HepG2 (cell line): ENCODE measurements around the gene ALDH3A2. TPM values are rescaled to one million over a fixed set of nuclear protein-coding genes. Genes with fewer than 3 reads are reported as not detected.

ENCODE experiments used
- CEBPB ChIP-seq: IDR thresholded peaks from 2 replicates; pipeline ENCODE4 v1.6.1; 2011; ENCODE audit warnings: low read depth, low read length, improper control_type of control experiment, borderline replicate concordance
- CEBPG ChIP-seq: IDR thresholded peaks from 2 replicates; pipeline ENCODE4 v1.6.1; 2016
- CENPT ChIP-seq: sonication (generic); formaldehyde crosslinking; IDR thresholded peaks from 2 replicates; pipeline ENCODE4 v1.8.0; 2022; ENCODE audit warnings: low read depth, mild to moderate bottlenecking, moderate library complexity, missing genetic modification reagents
- CERS6 ChIP-seq: sonication (generic); formaldehyde crosslinking; IDR thresholded peaks from 2 replicates; pipeline ENCODE4 v1.5.0; 2020; ENCODE audit warnings: missing genetic modification reagents
- HDAC1 ChIP-seq: sonication (generic); formaldehyde crosslinking; IDR thresholded peaks from 2 replicates; pipeline ENCODE4 v1.5.1; 2020; ENCODE audit warnings: mild to moderate bottlenecking, missing genetic modification reagents
- HMGA1 ChIP-seq: sonication (generic); formaldehyde crosslinking; conservative IDR thresholded peaks from 2 replicates; pipeline ENCODE4 v1.4.0; 2020; ENCODE audit warnings: missing genetic modification reagents
- ISX ChIP-seq: sonication (generic); formaldehyde crosslinking; conservative IDR thresholded peaks from 2 replicates; pipeline ENCODE4 v1.5.0; 2020; ENCODE audit warnings: missing genetic modification reagents
- PCBP1 ChIP-seq: fragments of 200-400 bp; formaldehyde crosslinking; IDR thresholded peaks from 2 replicates; pipeline ENCODE4 v1.6.1; 2017; ENCODE audit warnings: mild to moderate bottlenecking, low read depth, low read length, borderline replicate concordance
- RAD21 ChIP-seq: fragments of 450-650 bp; formaldehyde crosslinking; IDR thresholded peaks from 2 replicates; pipeline ENCODE4 v1.5.0; 2020; ENCODE audit warnings: mild to moderate bottlenecking
- TFAP4 ChIP-seq: sonication (generic); IDR thresholded peaks from 2 replicates; pipeline ENCODE4 v1.6.1; 2016; ENCODE audit warnings: low read depth, borderline replicate concordance
- THAP11 ChIP-seq: IDR thresholded peaks from 2 replicates; pipeline ENCODE4 v1.6.1; 2016; ENCODE audit warnings: missing biosample characterization, missing genetic modification reagents
- TOE1 ChIP-seq: sonication (generic); formaldehyde crosslinking; IDR thresholded peaks from 2 replicates; pipeline ENCODE4 v1.4.0; 2020; ENCODE audit warnings: mild to moderate bottlenecking, missing genetic modification reagents
- YEATS4 ChIP-seq: sonication (generic); formaldehyde crosslinking; IDR thresholded peaks from 2 replicates; pipeline ENCODE4 v1.4.0; 2020; ENCODE audit warnings: missing genetic modification reagents, borderline replicate concordance
- ZNF274 ChIP-seq: sonication (generic); formaldehyde crosslinking; IDR thresholded peaks from 2 replicates; pipeline ENCODE4 v1.5.1; 2020; ENCODE audit warnings: mild to moderate bottlenecking, missing genetic modification reagents
- ZNF326 ChIP-seq: sonication (generic); formaldehyde crosslinking; IDR thresholded peaks from 2 replicates; pipeline ENCODE4 v1.4.0; 2020; ENCODE audit warnings: missing genetic modification reagents, borderline replicate concordance
- ZNF569 ChIP-seq: sonication (generic); formaldehyde crosslinking; IDR thresholded peaks from 2 replicates; pipeline ENCODE4 v1.5.0; 2020; ENCODE audit warnings: mild to moderate bottlenecking, missing genetic modification reagents, moderate library complexity, borderline replicate concordance
- ZNF766 ChIP-seq: sonication (generic); formaldehyde crosslinking; IDR thresholded peaks from 2 replicates; pipeline ENCODE4 v1.5.0; 2020; ENCODE audit warnings: missing genetic modification reagents, borderline replicate concordance
- ZNF850 ChIP-seq: sonication (generic); formaldehyde crosslinking; conservative IDR thresholded peaks from 2 replicates; pipeline ENCODE4 v1.9.0; 2021; ENCODE audit warnings: mild to moderate bottlenecking, missing genetic modification reagents
- polyA plus RNA-seq, 8 experiments: library from polyadenylated mRNA; depleted of rRNA in 3 of 8; stranded (reverse) in 7 of 8; unstranded in 1 of 8; fragments of >200 nt; fragmentation: Illumina TruSeq in 4 of 8; extraction: Trizol in 4 of 8; gene quantifications; 2 replicates each; pipeline versions ENCODE4 v1.2.1 to v1.2.3, GENCODE V29; 2011 to 2016; ENCODE audit warnings: low read depth in 4 of 8, missing spikeins in 1 of 8, mixed read lengths in 1 of 8; ENCODE audit not compliant: insufficient read depth in 1 of 8
- total RNA-seq, 5 experiments: library from RNA; depleted of rRNA; stranded (reverse); fragments of >200 nt; fragmentation: Illumina TruSeq; extraction: Trizol; gene quantifications; 2 replicates each; pipeline ENCODE4 v1.2.3, GENCODE V29; 2016; ENCODE audit warnings: low read depth in 1 of 5
- TF ChIP-seq, protein P1 (sequence below): sonication (generic); formaldehyde crosslinking; IDR thresholded peaks from 2 replicates; pipeline ENCODE4 v1.4.0; 2020; ENCODE audit warnings: missing genetic modification reagents
- TF ChIP-seq, protein P2 (sequence below), 2 experiments: sonication (generic) in 1 of 2; formaldehyde crosslinking in 1 of 2; IDR thresholded peaks; 2 replicates each; pipeline versions ENCODE4 v1.5.1 to v1.6.1; 2011 to 2020; ENCODE audit warnings: borderline replicate concordance in 1 of 2, low read depth in 1 of 2, low read length in 1 of 2, mild to moderate bottlenecking in 1 of 2, missing genetic modification reagents in 1 of 2, moderate library complexity in 1 of 2
- TF ChIP-seq, protein P3 (sequence below): sonication (generic); formaldehyde crosslinking; IDR thresholded peaks from 2 replicates; pipeline ENCODE4 v1.8.1; 2022; ENCODE audit warnings: low read depth, mild to moderate bottlenecking, missing genetic modification reagents

ALDH3A2 gene
- total and polyA plus RNA-seq, 2 of the 13 experiments (the other 11 are each of a cell fraction or from before 2014, with no cell fraction given): 80.8 to 180 TPM

DNA sequence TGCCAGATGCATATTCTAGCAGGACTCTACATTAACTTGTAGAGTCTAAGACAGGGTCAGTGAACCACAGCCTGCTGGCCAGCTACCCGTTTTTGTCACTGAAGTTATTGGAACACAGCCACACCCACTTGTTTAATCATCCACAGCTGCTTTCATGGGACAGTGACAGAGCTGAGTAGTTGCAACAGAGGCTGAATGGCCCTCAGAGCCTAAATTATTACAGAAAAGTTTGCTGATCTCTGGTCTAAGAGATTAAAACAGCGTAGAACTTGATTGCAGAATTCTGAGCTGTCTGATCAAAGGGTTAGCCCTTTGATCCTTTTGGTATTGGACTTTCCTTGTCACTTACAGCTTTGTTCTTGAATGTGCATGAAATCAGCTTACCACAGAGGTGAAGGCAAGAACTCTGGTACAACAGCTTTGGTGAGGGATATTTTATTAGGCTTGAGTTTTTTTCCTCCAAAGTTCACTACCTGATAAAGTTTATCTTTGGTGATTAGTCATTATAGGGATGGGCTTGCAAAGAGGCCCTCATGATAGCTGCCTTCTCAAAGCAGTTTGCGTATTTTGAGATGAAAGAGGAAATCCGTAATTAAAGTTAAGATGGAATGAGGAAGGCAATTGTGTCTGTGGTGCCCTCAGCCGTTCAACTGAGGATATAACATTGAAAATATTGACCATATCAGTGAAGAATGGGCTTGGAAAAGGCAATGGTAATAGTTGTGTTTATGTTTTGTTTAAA, 23.6 kb downstream of the ALDH3A2 start (continued):
- TF ChIP-seq, protein P1, sequence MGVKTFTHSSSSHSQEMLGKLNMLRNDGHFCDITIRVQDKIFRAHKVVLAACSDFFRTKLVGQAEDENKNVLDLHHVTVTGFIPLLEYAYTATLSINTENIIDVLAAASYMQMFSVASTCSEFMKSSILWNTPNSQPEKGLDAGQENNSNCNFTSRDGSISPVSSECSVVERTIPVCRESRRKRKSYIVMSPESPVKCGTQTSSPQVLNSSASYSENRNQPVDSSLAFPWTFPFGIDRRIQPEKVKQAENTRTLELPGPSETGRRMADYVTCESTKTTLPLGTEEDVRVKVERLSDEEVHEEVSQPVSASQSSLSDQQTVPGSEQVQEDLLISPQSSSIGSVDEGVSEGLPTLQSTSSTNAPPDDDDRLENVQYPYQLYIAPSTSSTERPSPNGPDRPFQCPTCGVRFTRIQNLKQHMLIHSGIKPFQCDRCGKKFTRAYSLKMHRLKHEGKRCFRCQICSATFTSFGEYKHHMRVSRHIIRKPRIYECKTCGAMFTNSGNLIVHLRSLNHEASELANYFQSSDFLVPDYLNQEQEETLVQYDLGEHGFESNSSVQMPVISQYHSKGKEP (CRISPR knock-in tag): no peak
- TF ChIP-seq TFAP4: peak; percentile 91
- TF ChIP-seq, protein P2, sequence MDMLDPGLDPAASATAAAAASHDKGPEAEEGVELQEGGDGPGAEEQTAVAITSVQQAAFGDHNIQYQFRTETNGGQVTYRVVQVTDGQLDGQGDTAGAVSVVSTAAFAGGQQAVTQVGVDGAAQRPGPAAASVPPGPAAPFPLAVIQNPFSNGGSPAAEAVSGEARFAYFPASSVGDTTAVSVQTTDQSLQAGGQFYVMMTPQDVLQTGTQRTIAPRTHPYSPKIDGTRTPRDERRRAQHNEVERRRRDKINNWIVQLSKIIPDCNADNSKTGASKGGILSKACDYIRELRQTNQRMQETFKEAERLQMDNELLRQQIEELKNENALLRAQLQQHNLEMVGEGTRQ (IDR thresholded peaks at IDR 0.05; ENCODE audit: low read depth, low read length): no peak
- TF ChIP-seq, protein P2 (CRISPR knock-in tag; IDR thresholded peaks at IDR 0.05; ENCODE audit: borderline replicate concordance): no peak
- TF ChIP-seq CEBPB: peak; percentile 88; the same call in 1 of the 2 replicates
- peak; percentile 59; the same call in 1 of the 2 replicates for TF ChIP-seq RAD21 (CRISPR knock-in tag)
- TF ChIP-seq CEBPG (CRISPR knock-in tag): peak; percentile 80
- 0 out of 2 replicates have a peak, but pooled peaks have one; percentile 17 for TF ChIP-seq HDAC1 (CRISPR knock-in tag)
- no peak for TF ChIP-seq ZNF569
- TF ChIP-seq ZNF850 (CRISPR knock-in tag): no peak
- no peak for TF ChIP-seq TOE1
- TF ChIP-seq CERS6 (CRISPR knock-in tag): no peak
- TF ChIP-seq YEATS4: no peak
- no peak for TF ChIP-seq HMGA1 (CRISPR knock-in tag)
- peak; percentile 42 for TF ChIP-seq THAP11
- no peak for TF ChIP-seq ISX (CRISPR knock-in tag)
- no peak for TF ChIP-seq ZNF326
- no peak for TF ChIP-seq ZNF766 (CRISPR knock-in tag)
- TF ChIP-seq, protein P3, sequence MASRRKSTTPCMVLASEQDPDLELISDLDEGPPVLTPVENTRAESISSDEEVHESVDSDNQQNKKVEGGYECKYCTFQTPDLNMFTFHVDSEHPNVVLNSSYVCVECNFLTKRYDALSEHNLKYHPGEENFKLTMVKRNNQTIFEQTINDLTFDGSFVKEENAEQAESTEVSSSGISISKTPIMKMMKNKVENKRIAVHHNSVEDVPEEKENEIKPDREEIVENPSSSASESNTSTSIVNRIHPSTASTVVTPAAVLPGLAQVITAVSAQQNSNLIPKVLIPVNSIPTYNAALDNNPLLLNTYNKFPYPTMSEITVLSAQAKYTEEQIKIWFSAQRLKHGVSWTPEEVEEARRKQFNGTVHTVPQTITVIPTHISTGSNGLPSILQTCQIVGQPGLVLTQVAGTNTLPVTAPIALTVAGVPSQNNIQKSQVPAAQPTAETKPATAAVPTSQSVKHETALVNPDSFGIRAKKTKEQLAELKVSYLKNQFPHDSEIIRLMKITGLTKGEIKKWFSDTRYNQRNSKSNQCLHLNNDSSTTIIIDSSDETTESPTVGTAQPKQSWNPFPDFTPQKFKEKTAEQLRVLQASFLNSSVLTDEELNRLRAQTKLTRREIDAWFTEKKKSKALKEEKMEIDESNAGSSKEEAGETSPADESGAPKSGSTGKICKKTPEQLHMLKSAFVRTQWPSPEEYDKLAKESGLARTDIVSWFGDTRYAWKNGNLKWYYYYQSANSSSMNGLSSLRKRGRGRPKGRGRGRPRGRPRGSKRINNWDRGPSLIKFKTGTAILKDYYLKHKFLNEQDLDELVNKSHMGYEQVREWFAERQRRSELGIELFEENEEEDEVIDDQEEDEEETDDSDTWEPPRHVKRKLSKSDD: no peak
- no peak for TF ChIP-seq ZNF274 (CRISPR knock-in tag)
- TF ChIP-seq PCBP1: no peak
- TF ChIP-seq CENPT: no peak
